Right renal cortex interstitium (tissue), 3 donors: ENCODE results near the gene PCDHGA1. TPM values are rescaled to one million over a fixed set of nuclear protein-coding genes. Genes with fewer than 3 reads are reported as not detected.

Source experiments
- DNase-seq, 3 donors: peaks; one replicate each; pipeline ENCODE4 v3.0.0-alpha.2; 2013; ENCODE audit warnings: low read depth in 3 of 3, low spot score in 2 of 3
- polyA plus RNA-seq, 3 donors: library from polyadenylated mRNA; unstranded; fragments of 120-200 nt; gene quantifications; one replicate each; pipeline ENCODE4 v1.2.1, GENCODE V29; 2013; ENCODE audit not compliant: insufficient read length in 3 of 3

The PCDHGA1 gene
- polyA plus RNA-seq, 3 donors, result 0.78 to 1.2 (median 0.92) TPM

DNA sequence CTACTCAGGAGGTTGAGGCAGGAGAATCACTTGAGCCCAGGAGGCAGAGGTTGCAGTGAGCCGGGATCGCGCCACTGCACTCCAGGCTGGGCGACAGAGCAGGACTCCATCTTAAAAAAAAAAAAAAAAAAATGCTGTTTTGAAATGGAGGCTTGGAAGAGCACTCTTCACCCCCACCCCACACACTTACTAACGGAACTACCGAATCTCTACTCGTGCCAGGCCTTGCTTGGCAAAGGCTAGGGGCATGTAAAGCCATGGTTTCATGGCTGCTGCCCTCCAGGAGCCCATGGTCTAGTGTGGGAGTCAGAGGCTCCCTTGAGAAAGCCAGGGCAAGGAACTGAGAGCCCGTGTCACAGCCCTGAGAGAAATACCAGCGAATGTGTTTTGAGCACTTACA lies 179.8 kb downstream of the PCDHGA1 start:
- DNase-seq, result no peak

DNA sequence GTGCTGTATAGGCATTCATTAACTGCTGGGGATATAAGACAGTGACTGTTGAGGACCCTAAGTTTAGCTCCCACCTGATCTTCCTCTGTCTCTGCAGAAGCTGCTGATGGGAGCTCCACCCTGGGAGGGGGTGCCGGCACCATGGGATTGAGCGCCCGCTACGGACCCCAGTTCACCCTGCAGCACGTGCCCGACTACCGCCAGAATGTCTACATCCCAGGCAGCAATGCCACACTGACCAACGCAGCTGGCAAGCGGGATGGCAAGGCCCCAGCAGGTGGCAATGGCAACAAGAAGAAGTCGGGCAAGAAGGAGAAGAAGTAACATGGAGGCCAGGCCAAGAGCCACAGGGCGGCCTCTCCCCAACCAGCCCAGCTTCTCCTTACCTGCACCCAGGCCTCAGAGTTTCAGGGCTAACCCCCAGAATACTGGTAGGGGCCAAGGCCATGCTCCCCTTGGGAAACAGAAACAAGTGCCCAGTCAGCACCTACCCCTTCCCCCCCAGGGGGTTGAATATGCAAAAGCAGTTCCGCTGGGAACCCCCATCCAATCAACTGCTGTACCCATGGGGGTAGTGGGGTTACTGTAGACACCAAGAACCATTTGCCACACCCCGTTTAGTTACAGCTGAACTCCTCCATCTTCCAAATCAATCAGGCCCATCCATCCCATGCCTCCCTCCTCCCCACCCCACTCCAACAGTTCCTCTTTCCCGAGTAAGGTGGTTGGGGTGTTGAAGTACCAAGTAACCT lies 180.7 kb downstream of the PCDHGA1 start:
- no peak for DNase-seq

DNA sequence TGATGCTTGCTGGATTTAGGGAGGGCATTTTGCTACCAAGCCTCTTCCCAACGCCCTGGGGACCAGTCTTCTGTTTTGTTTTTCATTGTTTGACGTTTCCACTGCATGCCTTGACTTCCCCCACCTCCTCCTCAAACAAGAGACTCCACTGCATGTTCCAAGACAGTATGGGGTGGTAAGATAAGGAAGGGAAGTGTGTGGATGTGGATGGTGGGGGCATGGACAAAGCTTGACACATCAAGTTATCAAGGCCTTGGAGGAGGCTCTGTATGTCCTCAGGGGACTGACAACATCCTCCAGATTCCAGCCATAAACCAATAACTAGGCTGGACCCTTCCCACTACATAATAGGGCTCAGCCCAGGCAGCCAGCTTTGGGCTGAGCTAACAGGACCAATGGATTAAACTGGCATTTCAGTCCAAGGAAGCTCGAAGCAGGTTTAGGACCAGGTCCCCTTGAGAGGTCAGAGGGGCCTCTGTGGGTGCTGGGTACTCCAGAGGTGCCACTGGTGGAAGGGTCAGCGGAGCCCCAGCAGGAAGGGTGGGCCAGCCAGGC lies 181.5 kb downstream of the PCDHGA1 start:
- DNase-seq, result no peak

DNA sequence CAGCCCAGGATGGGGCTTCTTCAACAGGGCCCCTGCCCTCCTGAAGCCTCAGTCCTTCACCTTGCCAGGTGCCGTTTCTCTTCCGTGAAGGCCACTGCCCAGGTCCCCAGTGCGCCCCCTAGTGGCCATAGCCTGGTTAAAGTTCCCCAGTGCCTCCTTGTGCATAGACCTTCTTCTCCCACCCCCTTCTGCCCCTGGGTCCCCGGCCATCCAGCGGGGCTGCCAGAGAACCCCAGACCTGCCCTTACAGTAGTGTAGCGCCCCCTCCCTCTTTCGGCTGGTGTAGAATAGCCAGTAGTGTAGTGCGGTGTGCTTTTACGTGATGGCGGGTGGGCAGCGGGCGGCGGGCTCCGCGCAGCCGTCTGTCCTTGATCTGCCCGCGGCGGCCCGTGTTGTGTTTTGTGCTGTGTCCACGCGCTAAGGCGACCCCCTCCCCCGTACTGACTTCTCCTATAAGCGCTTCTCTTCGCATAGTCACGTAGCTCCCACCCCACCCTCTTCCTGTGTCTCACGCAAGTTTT lies 182.1 kb downstream of the PCDHGA1 start:
- no peak for DNase-seq

DNA sequence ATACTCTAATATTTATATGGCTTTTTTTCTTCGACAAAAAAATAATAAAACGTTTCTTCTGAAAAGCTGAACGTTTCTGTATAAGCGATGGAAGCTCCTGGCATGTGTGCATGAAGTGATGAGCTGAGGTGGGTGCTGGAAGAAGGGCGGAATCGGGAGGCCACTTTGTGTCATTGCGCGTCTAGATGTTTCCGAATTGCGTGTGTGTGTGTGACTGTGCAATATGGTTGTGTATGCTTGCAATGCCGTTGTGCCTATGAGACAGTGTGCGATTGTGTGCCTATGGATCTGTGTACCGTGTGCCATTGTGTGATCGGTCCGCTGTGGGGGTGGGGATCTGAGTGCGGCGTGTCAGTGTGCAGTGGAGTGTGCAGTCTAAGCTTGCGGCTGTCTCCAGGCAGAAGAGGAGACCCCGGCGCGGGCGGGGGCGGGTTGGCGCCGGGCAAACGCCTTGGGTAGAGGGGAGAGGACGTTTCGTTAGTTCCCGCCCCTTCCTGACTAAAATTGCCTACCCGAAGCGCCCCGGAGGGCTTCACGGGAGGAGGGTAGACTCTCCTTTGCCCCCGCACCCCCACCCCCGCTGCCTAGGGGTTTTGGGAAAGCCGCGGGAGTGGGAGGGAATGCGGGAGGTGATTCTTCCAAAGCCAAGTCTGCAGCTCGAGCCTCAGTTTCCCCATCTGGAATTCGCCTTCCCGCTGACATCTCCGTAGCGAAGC lies 182.8 kb downstream of the PCDHGA1 start:
- no peak for DNase-seq

DNA sequence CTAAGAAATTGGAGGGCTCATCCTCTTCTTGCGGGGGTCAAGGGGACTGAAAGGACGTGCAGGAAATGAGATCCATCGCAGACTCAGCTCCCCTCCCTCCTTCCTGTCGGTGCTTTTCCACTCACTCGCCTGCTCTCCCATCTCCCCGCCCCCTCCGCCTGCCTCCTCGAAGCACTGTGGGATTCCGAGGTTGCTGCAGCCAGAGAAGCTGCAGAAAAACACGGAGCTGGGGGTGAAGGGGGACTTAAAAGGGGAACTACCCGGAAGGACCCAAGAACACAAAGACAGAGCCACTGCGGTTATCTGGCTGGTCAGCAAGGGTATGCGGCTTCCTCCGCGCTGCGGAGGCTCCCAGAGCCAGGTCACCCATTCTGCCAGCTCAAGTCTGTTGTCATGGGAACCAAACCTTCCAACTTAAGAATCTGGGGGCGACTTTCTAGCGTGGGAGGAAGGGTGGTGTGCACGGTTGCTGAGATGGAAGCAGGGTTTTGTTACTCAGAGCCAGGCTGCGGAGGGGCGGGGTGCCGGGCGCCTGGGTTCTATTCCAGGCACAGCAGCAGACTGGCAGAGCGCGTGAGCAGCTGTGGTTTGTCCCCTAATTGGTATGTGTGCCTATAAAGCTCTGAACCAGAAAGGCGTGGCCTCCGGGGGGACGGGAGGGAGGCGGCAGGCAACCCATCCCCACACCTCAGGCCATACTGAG lies 183.5 kb downstream of the PCDHGA1 start:
- peak in 1 of 3 donors; percentile 75 for DNase-seq

DNA sequence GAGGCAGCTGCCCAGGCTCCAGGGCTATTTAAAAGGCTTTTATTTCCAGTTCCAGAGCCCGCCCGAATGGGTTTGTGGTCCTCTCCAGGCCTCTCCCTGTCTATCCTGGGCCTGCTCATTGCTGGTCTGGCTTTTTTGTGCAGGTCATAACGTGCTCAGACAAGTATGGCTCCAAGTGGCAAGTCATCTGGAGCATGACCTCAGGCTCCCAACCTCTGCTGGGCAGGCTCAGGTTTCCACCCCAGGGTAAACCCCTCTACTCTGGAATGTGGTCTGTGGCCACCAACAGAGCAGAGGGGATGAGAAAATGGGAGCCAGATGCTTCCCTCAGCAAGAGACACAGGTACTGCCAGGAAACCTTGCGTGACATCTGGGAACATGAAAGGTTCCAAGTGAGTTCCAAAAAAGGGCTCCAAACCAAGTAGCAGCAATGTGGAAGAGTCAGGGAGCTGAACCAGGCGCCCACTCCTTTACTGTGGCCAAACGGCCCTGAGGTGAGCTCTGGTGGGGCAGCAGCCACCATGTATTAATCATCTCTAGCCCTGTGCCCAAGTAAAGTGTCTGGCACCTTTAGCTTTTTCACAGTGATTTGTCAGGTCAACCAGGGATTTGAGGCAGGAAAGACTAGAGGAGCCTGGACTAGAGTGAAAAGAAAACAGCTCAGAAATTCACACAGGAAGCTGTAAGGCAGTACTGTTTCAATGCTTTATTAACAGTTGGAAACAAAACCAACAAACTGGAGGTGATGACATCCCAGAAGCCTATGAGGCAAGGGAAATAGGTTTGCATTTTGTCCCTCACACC lies 184.2 kb downstream of the PCDHGA1 start:
- no peak for DNase-seq

DNA sequence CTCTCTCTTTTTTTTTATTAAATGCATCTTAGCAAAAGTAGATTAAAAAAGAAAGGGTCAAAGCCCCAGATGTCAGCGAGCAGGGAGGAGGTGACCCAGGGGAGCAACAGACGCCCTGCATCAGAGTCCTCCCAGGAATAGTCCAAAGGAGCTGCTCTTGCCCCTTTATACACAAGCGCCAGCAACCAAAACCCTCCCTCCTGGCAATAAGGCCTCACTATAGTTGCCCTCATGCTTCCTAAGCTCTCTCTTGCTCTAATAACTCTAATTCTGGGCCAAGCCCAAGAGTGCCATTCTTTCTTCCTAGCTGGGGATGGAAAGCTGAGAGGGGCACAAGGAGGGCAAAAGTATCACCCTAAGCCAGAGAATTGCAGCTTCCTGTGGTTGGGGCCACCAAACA lies 184.8 kb downstream of the PCDHGA1 start:
- no peak for DNase-seq

DNA sequence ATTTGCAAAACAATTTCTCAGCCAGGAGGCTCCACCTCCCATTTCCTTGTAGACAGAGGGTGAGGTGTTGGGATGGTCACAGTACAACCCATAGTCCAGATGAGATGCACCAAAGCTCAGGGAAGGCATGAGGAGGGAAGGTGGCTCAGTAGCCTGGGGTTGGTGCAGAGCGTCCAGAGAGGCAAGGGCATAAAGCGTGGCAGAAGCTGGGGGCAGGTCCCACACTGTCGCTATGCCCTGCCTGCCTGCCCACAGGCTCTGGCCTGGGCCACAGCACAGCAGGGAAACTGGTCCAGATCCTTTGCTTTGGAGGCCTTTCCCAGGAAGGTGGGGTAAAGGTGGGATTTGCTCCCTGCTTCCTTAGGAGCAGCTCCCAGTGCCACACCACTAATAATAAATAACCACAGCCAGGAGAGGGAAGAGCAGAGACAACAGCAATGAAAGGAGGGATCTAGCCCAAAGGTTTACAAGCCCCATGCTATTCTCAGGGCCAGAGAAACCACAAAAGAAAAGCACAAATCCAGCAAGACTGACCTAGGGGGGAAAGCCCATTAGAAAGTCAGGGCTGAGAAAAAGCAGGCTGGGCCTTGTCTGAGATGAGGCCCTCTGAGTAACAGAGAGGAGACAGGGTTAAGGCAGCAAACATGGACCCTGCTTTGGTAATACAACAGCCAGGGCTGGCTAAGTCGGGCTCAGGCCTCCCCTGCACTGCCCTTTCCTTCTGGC lies 185.8 kb downstream of the PCDHGA1 start:
- no peak for DNase-seq

DNA sequence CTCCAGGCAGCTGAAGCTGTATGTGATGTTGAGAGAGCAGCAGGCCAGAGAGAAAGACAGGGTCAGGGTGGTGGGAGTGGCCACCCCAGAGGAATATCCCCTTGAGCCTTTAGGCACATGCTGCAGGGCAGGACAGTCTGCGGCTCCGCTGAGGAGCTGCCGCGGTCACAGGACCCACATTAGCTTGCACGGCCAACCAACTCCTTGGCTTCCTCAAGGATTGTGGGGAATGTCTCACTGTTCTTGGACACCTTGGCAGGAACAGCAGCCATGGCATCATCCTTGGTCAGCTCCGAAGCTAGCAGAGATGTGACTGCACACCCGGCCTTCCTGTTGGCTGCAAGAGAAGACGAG lies 186.3 kb downstream of the PCDHGA1 start:
- no peak for DNase-seq

DNA sequence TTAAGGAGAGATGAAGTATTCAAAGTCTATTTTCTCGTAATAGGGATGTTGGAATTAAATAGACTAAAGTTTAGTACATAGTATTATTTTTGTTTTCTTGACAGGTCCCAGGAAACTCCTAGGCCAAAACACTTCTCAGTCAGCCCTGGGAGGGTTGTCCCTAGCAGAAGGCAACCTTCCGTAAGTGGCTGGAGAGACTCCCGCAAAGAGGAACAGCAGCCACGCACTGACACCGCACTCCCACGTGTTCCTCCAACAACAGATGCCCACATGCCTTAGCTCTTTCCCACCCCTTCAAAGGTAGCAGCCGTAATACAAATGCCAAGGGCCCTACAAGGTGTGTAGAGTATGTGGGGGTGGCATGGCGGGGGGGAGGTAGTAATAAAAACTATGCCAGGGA lies 187.0 kb downstream of the PCDHGA1 start:
- DNase-seq, result no peak

DNA sequence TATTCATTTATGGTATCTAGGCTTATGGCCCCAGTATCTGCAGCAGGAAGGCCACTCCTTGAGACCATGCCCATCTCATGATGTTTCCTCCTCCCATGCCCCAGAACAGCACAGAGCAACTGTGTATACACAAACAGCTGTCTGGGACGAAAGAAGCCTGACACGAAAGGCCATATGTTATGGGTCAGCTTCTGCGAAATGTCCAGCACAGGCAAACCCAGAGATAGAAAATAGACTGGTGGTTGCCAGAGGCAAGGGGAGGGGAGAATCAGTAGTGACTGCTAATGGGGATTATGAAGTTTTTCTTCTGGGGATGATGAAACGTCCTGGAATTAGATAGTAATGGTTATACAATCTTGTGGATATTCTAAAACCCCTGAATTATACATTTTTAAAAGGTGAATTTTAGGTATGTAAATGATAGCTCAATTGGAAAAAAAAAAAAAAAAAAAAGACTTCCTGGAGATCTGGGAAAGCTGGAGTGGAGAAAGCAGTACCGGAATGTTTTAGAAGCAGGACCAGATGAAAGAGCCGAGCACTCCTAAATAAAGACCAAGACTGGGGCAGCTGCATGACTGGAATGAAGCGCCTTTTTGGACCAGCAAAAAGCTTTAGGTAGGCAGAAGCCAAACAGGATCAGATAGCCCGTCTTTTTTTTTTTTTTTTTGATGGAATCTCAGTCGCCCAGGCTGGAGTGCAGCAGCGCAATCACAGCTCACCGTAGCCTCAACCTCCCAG lies 187.7 kb downstream of the PCDHGA1 start:
- DNase-seq, result no peak

DNA sequence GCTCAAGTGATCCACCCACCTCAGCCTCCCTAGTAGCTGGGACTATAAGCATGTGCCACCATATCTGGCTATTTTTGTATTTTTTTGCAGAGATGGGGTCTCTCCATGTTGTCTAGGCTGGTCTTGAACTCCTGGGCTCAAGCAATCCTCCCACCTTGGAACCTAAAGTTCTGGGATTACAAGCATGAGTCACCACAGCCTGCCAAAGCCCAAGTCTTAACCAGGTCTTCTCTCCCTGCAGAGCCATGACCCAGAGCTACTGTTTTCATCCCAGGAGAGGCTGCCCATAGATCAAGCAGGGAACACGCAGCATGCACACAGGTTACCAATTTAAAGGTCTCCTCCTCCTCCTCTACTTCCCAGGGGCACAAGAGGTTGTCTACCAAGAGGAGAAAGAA lies 188.3 kb downstream of the PCDHGA1 start:
- no peak for DNase-seq

DNA sequence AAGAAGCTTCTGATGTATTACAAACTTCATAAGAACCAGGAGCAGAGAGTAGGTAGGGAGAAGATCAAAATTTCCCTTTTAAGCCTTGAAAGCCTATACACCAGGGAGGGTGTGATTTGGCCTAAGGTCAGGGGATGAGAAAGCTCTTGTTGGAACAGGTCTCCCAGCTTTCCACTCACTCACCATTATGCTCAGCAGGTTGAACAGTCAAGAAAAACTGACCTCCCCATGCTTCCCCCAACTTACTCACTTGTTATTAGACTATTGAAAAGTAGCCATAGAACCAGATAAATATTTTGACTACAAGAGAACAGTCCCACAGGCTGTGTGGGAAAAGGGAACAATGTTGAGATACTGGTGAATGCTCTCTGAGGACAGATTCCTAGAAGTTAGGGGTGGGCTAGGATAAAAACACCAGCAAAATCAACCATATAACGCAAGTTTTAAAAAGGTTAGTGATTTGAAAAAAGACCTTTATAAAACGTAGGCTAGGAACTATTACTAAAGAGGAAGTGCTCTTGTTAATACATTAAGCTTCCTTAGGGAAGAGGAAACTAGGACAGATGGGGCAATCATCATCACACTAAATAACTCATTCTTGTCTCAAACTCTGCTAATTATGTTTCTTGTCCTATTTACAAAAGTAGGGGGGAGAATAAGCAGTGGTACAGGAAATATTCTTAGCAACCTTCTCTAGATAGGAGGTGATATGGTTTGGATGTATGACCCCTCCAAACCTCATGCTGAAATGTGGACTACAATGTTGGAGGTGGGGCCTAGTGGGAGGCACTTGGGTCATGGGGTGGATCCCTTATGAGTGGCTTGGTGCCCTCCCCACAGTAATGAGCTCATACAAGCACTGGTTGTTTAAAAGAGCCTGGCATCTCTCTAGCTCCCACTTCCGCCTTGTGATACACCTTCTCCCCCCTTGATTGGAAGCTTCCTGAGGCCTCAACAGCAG lies 189.6 kb downstream of the PCDHGA1 start:
- DNase-seq, result no peak

DNA sequence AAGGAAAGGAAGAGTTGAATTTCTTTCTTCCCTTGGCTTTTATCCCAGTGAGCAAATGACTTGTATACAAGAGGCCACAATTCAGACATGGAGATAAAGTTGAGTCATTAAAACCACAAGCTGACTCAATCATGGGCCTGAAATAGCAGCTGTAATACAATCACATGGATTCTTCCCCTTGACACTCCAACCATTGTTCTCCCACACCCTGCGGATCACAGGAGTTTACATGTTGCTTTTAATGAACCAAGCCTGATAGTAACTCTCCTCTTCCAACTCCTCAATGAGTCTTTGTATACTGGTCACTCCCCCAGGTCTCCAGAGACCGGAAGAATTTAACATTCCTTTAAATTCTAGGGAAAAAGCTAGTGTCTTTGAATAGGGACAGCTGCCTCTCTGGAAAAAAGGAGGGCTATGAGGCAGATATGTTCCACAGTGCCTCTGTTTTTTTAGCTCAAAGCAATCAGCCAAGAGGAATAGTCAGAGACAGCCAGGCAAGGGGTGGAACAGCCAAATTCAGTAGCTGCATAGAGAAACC lies 191.0 kb downstream of the PCDHGA1 start:
- peak in 2 of 3 donors; percentile 72 to 75 for DNase-seq

DNA sequence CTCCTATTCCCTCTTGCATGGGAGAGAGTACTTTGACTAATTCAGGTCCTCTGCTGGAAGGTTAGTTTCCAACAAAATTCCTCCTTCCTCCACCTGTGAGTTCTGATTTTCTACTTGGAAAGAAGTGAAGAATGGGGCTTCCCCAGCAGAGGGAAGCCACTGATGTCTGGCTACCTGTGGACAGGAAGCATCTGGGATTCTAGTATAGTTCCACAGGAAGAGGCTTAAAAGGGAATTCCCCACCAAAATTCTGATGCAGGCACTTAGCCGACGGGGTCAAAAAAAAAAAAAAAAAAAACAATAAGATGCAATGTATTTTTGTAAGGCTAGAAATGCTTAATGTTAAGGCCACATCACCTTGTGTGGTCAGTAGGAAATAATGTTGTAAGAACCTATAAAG lies 192.0 kb downstream of the PCDHGA1 start:
- DNase-seq, result no peak

DNA sequence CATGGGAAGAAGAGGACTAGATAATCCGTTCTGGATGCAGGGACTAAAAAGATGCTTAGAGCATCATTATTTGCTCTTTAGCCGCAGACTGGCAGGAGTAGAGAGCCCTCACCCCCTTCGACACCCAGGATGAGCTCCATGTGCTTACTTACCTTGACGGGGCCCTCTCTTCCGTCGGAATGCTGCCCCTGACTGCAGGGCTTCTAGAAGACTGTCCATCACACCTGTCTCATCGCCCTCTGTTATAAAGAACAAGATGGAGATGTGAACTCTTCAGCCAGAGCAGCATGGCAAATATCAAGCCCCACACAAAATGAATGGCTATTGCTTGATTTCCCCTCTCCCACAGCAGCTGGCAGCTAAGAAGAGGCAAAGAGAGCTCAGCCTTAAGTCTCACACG lies 193.7 kb downstream of the PCDHGA1 start:
- no peak for DNase-seq
